H1 (cell line): ENCODE results near the gene SCUBE2. TPM values are rescaled to one million over a fixed set of nuclear protein-coding genes. Genes with fewer than 3 reads are reported as not detected.

Experiments
- JUND ChIP-seq: IDR thresholded peaks from 2 replicates; pipeline ENCODE4 v1.6.1; 2011; ENCODE audit warnings: mild to moderate bottlenecking, improper control_type of control experiment, low read length
- POU5F1 ChIP-seq: IDR thresholded peaks from 2 replicates; pipeline ENCODE4 v1.6.1; 2011; ENCODE audit warnings: low read depth, mild to moderate bottlenecking, low read length, moderate library complexity
- polyA plus RNA-seq, 7 experiments: library from polyadenylated mRNA; depleted of rRNA in 3 of 7; stranded (reverse) in 5 of 7; unstranded in 2 of 7; fragments of >200 nt in 5 of 7; fragments of 200-250 nt in 2 of 7; gene quantifications; 1 replicate in 5 of 7; 2 replicates in 1 of 7; 4 replicates in 1 of 7; pipeline versions ENCODE4 v1.2.1 to v1.2.3, GENCODE V29; 2011 to 2013; ENCODE audit warnings: missing spikeins in 2 of 7, mixed read lengths in 2 of 7
- total RNA-seq: library from RNA; stranded (reverse); fragmentation: NEBNext Ultra II Directional; extraction: Animal tissue kit (Norgen Biotek cat#: 25700); gene quantifications from 2 replicates; pipeline ENCODE4 v1.2.1, GENCODE V29; 2021

Gene SCUBE2
- total and polyA plus RNA-seq, 2 of the 8 experiments (the other 6 are each of a cell fraction or from before 2014, with no cell fraction given), result 0.29 to 1.2 TPM

- no peak for TF ChIP-seq JUND
- no peak for TF ChIP-seq POU5F1
Observed at GRCh38 chr11:9047964-9048523, 43.4 kb downstream of the SCUBE2 start (continued).
